ENCODE measurements around the gene SEC11A. TPM values are rescaled to one million over a fixed set of nuclear protein-coding genes. Genes with fewer than 3 reads are reported as not detected.

SEC11A gene
- total RNA-seq, 2 experiments from 2014 or later: 44.1 to 47.0 TPM

GRCh38 chr15:84653584-84653909 lies 62.4 kb downstream of the SEC11A start:
- intact Hi-C loops (cut with DNase I, micrococcal nuclease): loop anchor here in 1 of 2 experiments (1.0 to 10.0 kb wide), 4 partner anchors 21 to 1141 kb away; partner anchors contain the start of gene KLHL25
- CTCF ChIA-PET: interaction anchor here (0.9 to 2.1 kb wide), 7 partner anchors 16 to 275 kb away, joined by 3 to 8 read pairs (median 4); partner anchors contain the start of gene ZSCAN2

GRCh38 chr15:84649706-84650105 lies 66.2 kb downstream of the SEC11A start:
- no peak for TF ChIP-seq CTCF (IDR thresholded peaks at IDR 0.05)
- POLR2A ChIA-PET: interaction anchor here (1.3 to 6.9 kb wide), 3 partner anchors 9 to 17 kb away, joined by 3 to 79 read pairs (median 3); no protein-coding TSS in a partner anchor
- Histone ChIP-seq H3K4me1 (ENCODE audit: insufficient read depth, low read length) (peaks cover 27% of the 10 kb centered on the region), H3K36me3 (ENCODE audit: insufficient read depth, low read length) (peaks cover 65% of the 10 kb centered on the region), H3K27me3 (ENCODE audit: control insufficient read depth in 1 of 2, insufficient read depth in 2 of 2, low read length in 2 of 2) (no peaks in the 10 kb centered on the region), H3K9me3 (ENCODE audit: control insufficient read depth in 1 of 2, insufficient read depth in 1 of 2, low read length in 2 of 2) (no peaks in the 10 kb centered on the region), H3K4me3 (ENCODE audit: low read length) (no peak overlapping the region), H3K27ac (ENCODE audit: low read depth in 1 of 2, low read length in 2 of 2) (no peak overlapping the region)
- intact Hi-C loops (cut with DNase I, micrococcal nuclease): loop anchor here in 1 of 2 experiments (5.0 to 10.0 kb wide), 2 partner anchors 328 to 1145 kb away; partner anchors contain the start of gene KLHL25
- no peaks in the 10 kb centered on the region for H3K27me3 Mint-ChIP-seq
- no peak overlapping the region for H3K4me3 Mint-ChIP-seq
- peaks cover 27% of the 10 kb centered on the region for H3K4me1 Mint-ChIP-seq (ENCODE audit: low read depth)
- CTCF ChIA-PET: interaction anchor here (1.1 kb wide), 1 partner anchor 11 kb away, joined by 3 read pairs; no protein-coding TSS in a partner anchor
- H3K36me3 Mint-ChIP-seq (ENCODE audit: low read depth): peaks cover 64% of the 10 kb centered on the region
- H3K9me3 Mint-ChIP-seq: no peaks in the 10 kb centered on the region
- no peak overlapping the region for H3K27ac Mint-ChIP-seq
- ATAC-seq (ENCODE audit: poor library complexity) (no peak), DNase-seq (no peak)

More at GRCh38 chr15:84653584-84653909, 62.4 kb downstream of the SEC11A start:
- Mint-ChIP-seq H3K4me1 (ENCODE audit: low read depth) (peaks cover 51% of the 10 kb centered on the region), H3K9me3 (no peaks in the 10 kb centered on the region), H3K4me3 (peak overlapping the region; percentile 99), H3K27ac (peak overlapping the region; percentile 93), H3K36me3 (ENCODE audit: low read depth) (peaks cover 27% of the 10 kb centered on the region), H3K27me3 (no peaks in the 10 kb centered on the region)
- no peak for ATAC-seq (ENCODE audit: poor library complexity)
- H3K27me3 ChIP-seq (ENCODE audit: control insufficient read depth in 1 of 2, insufficient read depth in 2 of 2, low read length in 2 of 2): no peaks in the 10 kb centered on the region
- peak overlapping the region; percentile 82 to 84 for H3K27ac ChIP-seq (ENCODE audit: low read depth in 1 of 2, low read length in 2 of 2)
- POLR2A ChIA-PET: interaction anchor here (0.6 to 6.9 kb wide), 27 partner anchors 9 to 335 kb away, joined by 3 to 79 read pairs (median 5); partner anchors contain the start of genes PDE8A, SEC11A, ZNF592 and ZSCAN2
- H3K4me1 ChIP-seq (ENCODE audit: insufficient read depth, low read length): peaks cover 50% of the 10 kb centered on the region
- H3K9me3 ChIP-seq (ENCODE audit: control insufficient read depth in 1 of 2, insufficient read depth in 1 of 2, low read length in 2 of 2): no peaks in the 10 kb centered on the region
- no peak for DNase-seq
- peak overlapping the region; percentile 86 for H3K4me3 ChIP-seq (ENCODE audit: low read length)
- no peak for TF ChIP-seq CTCF (IDR thresholded peaks at IDR 0.05)
- H3K36me3 ChIP-seq (ENCODE audit: insufficient read depth, low read length): peaks cover 29% of the 10 kb centered on the region

- peak overlapping the region; percentile 13 for H3K27ac Mint-ChIP-seq
- POLR2A ChIA-PET: interaction anchor here (1.3 to 1.4 kb wide), 3 partner anchors 10 to 68 kb away, joined by 3 read pairs; no protein-coding TSS in a partner anchor
Measured at GRCh38 chr15:84648539-84648938, 67.4 kb downstream of the SEC11A start.

More at GRCh38 chr15:84648539-84648938, 67.4 kb downstream of the SEC11A start:
- CTCF ChIA-PET: interaction anchor here (0.6 to 1.5 kb wide), 2 partner anchors 10 to 13 kb away, joined by 3 to 6 read pairs; partner anchors contain the start of gene NMB
- peaks cover 18% of the 10 kb centered on the region for H3K4me1 Mint-ChIP-seq (ENCODE audit: low read depth)
- intact Hi-C loops (cut with DNase I, micrococcal nuclease): no loop called here
- H3K27me3 Mint-ChIP-seq: no peaks in the 10 kb centered on the region
- Histone ChIP-seq H3K4me3 (ENCODE audit: low read length) (no peak overlapping the region), H3K27ac (ENCODE audit: low read depth in 1 of 2, low read length in 2 of 2) (no peak overlapping the region), H3K36me3 (ENCODE audit: insufficient read depth, low read length) (peaks cover 72% of the 10 kb centered on the region), H3K9me3 (ENCODE audit: control insufficient read depth in 1 of 2, insufficient read depth in 1 of 2, low read length in 2 of 2) (no peaks in the 10 kb centered on the region), H3K4me1 (ENCODE audit: insufficient read depth, low read length) (peaks cover 19% of the 10 kb centered on the region), H3K27me3 (ENCODE audit: control insufficient read depth in 1 of 2, insufficient read depth in 2 of 2, low read length in 2 of 2) (no peaks in the 10 kb centered on the region)
- no peak for DNase-seq
- H3K36me3 Mint-ChIP-seq (ENCODE audit: low read depth): peaks cover 66% of the 10 kb centered on the region
- no peak overlapping the region for H3K4me3 Mint-ChIP-seq
- ATAC-seq (ENCODE audit: poor library complexity): no peak
- no peaks in the 10 kb centered on the region for H3K9me3 Mint-ChIP-seq
- no peak for TF ChIP-seq CTCF (IDR thresholded peaks at IDR 0.05)
